A673 (cell line): Measurements from ENCODE around the gene PKDREJ. TPM values are rescaled to one million over a fixed set of nuclear protein-coding genes. Genes with fewer than 3 reads are reported as not detected.

ENCODE experiments used
- BruUV-seq: library from RNA; stranded (reverse); fragments of 400-500 nt; replicated peaks from 2 replicates; lab custom pipeline; 2021; lab: Mats Ljungman, UMichigan
- CTCF ChIA-PET: fragments of 300-600 bp; sonication (Branson Sonifier 250); formaldehyde crosslinking; loops from one replicate; lab custom pipeline; 2022; ENCODE audit warnings: antibody characterized with exemption; lab: Charles Lee
- POLR2A ChIA-PET: fragments of 300-600 bp; sonication (Branson Sonifier 250); formaldehyde crosslinking; loops from one replicate; lab custom pipeline; 2022; ENCODE audit warnings: antibody characterized with exemption; ENCODE audit not compliant: low non-redundant PET; lab: Charles Lee
- DNase-seq: peaks from one replicate; pipeline ENCODE4 v3.0.0-alpha.2; 2015; ENCODE audit warnings: low spot score
- H3K27ac ChIP-seq: fragments of 200-600 bp; sonication (generic); 2 replicates; pipeline ENCODE4 v1.5.1; 2016; ENCODE audit warnings: mixed run types, low read depth, mild to moderate bottlenecking, mixed read lengths, antibody characterized with exemption, low read length; ENCODE audit not compliant: poor library complexity, severe bottlenecking
- H3K27me3 ChIP-seq: fragments of 200-600 bp; sonication (generic); replicated peaks from 2 replicates; pipeline ENCODE4 v1.6.1; 2017; ENCODE audit warnings: mixed run types, low read depth, mild to moderate bottlenecking, mixed read lengths, antibody characterized with exemption, low read length; ENCODE audit not compliant: insufficient read depth, poor library complexity
- H3K36me3 ChIP-seq: fragments of 200-600 bp; sonication (generic); 2 replicates; pipeline ENCODE4 v1.6.1; 2016; ENCODE audit warnings: mixed run types, mild to moderate bottlenecking, mixed read lengths, antibody characterized with exemption, low read length; ENCODE audit not compliant: insufficient read depth, poor library complexity, severe bottlenecking
- H3K4me1 ChIP-seq: fragments of 200-600 bp; sonication (generic); 2 replicates; pipeline ENCODE4 v1.6.1; 2017; ENCODE audit warnings: mixed run types, mild to moderate bottlenecking, mixed read lengths, antibody characterized with exemption, low read length; ENCODE audit not compliant: insufficient read depth, poor library complexity, severe bottlenecking
- H3K4me3 ChIP-seq: fragments of 200-600 bp; sonication (generic); 2 replicates; pipeline ENCODE4 v1.5.1; 2016; ENCODE audit warnings: low read depth, mixed run types, mild to moderate bottlenecking, mixed read lengths, low read length; ENCODE audit not compliant: poor library complexity, severe bottlenecking
- H3K9me3 ChIP-seq: fragments of 200-600 bp; sonication (generic); 2 replicates; pipeline ENCODE4 v1.6.1; 2016; ENCODE audit warnings: mixed run types, low read depth, mild to moderate bottlenecking, mixed read lengths, antibody characterized with exemption, low read length; ENCODE audit not compliant: poor library complexity, severe bottlenecking
- EZH2 ChIP-seq: fragments of 200-600 bp; sonication (generic); IDR thresholded peaks from 2 replicates; pipeline ENCODE4 v1.6.1; 2017; ENCODE audit warnings: borderline replicate concordance, low read depth, mild to moderate bottlenecking, mixed read lengths, antibody characterized with exemption, low read length; ENCODE audit not compliant: poor library complexity, severe bottlenecking
- intact Hi-C: fragments of 100-400 bp; cut with micrococcal nuclease; formaldehyde crosslinking; loops from one replicate; pipeline ENCODE4 v1.10.0; 2022; ENCODE audit not compliant: unreplicated experiment
- total RNA-seq: library from RNA; stranded (reverse); gene quantifications from 2 replicates; pipeline ENCODE4 v1.2.3, GENCODE V29; 2021
- TF ChIP-seq, protein P1 (sequence below): fragments of 300-800, 200-600 bp; sonication (generic); conservative IDR thresholded peaks from 2 replicates; pipeline ENCODE4 v1.5.1; 2017; ENCODE audit warnings: low read depth, mild to moderate bottlenecking, antibody characterized with exemption, low read length, moderate library complexity, mixed read lengths

The PKDREJ gene
- total RNA-seq, 1 experiment from 2014 or later: not detected

DNA sequence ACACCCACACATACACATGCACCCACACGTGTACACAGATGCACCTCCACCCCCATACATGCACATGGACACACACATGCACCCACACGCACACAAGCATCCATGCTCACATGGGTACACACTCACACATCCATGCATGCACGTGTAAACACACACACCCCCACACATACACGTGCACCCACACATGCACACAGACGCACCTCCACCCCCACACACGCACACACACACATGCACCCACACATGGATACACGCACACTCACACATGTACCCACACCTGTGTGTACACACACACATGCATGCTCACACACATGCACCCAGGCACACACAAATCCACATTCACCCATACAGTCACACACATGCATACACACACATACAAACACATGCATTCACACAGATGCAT lies 37.5 kb downstream of the PKDREJ start:
- no peaks in the 10 kb centered on the region for H3K36me3 ChIP-seq

DNA sequence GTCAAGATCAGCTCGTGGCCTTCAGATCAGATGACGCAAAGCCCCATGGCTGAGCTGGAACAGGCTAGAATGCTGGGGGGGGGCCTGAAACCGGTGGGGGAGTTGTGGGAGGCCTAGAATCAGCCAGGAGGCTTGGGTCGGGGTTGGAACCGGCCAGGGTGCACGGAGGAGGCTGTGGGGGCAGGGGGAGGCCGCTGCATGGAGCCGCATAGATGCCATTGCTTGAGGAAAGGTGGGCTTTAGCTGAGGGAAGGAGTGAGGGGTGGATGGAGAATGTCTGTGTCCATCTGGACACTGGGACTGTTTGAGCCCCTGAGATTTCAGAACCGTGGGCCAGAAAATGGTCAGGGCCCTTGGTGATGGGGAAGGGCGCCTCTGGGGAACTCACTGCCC lies 38.2 kb downstream of the PKDREJ start:
- DNase-seq: no peak
- TF ChIP-seq, protein P1, sequence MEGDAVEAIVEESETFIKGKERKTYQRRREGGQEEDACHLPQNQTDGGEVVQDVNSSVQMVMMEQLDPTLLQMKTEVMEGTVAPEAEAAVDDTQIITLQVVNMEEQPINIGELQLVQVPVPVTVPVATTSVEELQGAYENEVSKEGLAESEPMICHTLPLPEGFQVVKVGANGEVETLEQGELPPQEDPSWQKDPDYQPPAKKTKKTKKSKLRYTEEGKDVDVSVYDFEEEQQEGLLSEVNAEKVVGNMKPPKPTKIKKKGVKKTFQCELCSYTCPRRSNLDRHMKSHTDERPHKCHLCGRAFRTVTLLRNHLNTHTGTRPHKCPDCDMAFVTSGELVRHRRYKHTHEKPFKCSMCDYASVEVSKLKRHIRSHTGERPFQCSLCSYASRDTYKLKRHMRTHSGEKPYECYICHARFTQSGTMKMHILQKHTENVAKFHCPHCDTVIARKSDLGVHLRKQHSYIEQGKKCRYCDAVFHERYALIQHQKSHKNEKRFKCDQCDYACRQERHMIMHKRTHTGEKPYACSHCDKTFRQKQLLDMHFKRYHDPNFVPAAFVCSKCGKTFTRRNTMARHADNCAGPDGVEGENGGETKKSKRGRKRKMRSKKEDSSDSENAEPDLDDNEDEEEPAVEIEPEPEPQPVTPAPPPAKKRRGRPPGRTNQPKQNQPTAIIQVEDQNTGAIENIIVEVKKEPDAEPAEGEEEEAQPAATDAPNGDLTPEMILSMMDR: no peak
- no peak for TF ChIP-seq EZH2
- H3K27me3 ChIP-seq: no peaks in the 10 kb centered on the region
- H3K4me1 ChIP-seq: no peaks in the 10 kb centered on the region
- no peaks in the 10 kb centered on the region for H3K9me3 ChIP-seq
- CTCF ChIA-PET: no interaction called here
- BruUV-seq: no TSS peak
- no peak overlapping the region for H3K27ac ChIP-seq
- POLR2A ChIA-PET: no interaction called here
- H3K36me3 ChIP-seq: no peaks in the 10 kb centered on the region
- H3K4me3 ChIP-seq: no peak overlapping the region
- intact Hi-C loops: no loop called here

More for the DNA sequence above, 37.5 kb downstream of the PKDREJ start:
- Histone ChIP-seq H3K27ac (no peak overlapping the region), H3K4me1 (no peaks in the 10 kb centered on the region), H3K9me3 (no peaks in the 10 kb centered on the region), H3K4me3 (no peak overlapping the region), H3K27me3 (no peaks in the 10 kb centered on the region)
- BruUV-seq: no TSS peak
- intact Hi-C loops: no loop called here
- ChIA-PET POLR2A (no interaction called here), CTCF (no interaction called here)
- TF ChIP-seq EZH2: no peak
- TF ChIP-seq, protein P1: no peak
- DNase-seq: no peak

DNA sequence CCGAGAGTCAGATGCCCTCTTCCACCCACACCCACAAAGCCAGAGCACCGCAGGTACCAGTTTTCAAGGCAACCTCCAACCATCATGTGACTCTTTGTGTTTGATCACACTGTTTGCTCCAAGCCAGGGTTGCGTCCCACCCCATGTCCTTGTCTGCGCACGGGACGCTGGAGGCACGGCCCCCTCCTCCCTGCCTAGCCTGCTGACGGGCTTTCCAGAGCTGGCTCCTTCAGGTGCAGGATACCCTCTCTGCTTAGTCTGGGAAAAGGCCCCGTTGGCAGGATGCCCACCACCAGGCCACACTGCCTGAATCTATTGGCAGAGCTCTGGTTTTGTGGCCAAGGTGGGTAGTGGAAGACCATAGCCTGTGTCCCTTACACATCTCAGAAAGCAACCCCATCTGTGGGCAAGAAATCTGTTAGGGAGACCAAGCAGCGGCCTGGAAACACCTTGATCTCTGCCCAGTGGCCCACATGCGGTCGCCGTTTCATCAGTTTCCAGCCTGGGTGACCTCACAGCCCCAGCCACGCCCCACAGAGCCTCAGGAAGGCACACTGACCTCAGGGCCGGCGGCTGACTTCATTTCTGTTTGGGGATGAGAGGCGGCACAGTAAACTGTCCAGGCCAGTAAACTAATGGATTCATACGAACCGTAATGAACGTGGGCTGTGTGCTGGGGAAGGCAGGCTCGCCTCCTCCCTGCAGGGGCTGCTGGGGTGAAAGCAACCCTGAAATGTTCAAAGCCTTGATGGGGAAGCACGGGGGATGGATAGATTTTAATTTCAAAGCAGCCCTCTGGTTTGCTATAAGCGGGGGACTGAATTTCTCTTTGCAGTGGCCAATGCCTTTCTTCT lies 38.9 kb downstream of the PKDREJ start:
- CTCF ChIA-PET: no interaction called here
- no peaks in the 10 kb centered on the region for H3K36me3 ChIP-seq
- POLR2A ChIA-PET: no interaction called here
- H3K4me1 ChIP-seq: no peaks in the 10 kb centered on the region
- intact Hi-C loops: no loop called here
- no peaks in the 10 kb centered on the region for H3K9me3 ChIP-seq
- TF ChIP-seq, protein P1: no peak
- no peak for TF ChIP-seq EZH2
- H3K4me3 ChIP-seq: no peak overlapping the region
- no peak for DNase-seq
- no TSS peak for BruUV-seq
- H3K27me3 ChIP-seq: no peaks in the 10 kb centered on the region
- H3K27ac ChIP-seq: no peak overlapping the region
